Measurements from ENCODE around the gene MAD1L1. TPM values are rescaled to one million over a fixed set of nuclear protein-coding genes. Genes with fewer than 3 reads are reported as not detected.
A peak's percentile ranks its signal among the peaks of the same experiment; 100 is the strongest.

MAD1L1 gene
- total RNA-seq, 1 experiment from 2014 or later, result 43.8 TPM

DNA sequence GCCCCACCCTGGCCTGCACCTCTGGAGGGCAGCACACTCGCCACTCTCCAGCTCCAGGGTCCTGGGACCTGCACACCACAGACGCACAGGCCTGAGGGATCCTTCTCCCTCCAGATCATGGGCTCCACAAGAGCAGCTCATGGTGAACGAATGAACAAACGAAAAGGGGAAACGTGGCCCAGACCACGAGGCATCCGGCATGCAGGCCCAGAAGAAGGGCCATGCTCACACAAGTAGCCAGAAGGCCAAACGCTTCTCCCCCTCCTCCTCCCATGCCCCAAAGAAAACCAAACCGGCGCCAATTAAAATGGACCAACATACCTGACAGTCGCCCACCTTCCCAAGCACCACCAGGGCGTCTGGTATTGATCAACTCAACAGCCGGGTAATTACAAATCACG is 30.4 kb downstream of the MAD1L1 start:
- Mint-ChIP-seq H3K27me3 (ENCODE audit: low read depth) (no peaks in the 10 kb centered on the region), H3K4me3 (no peak overlapping the region), H3K4me1 (no peaks in the 10 kb centered on the region), H3K9me3 (no peaks in the 10 kb centered on the region), H3K36me3 (peaks cover 21% of the 10 kb centered on the region), H3K27ac (peak overlapping the region; percentile 41; the same call in 1 of the 2 replicates)
- CTCF ChIA-PET, result interaction anchor here (0.7 to 1.3 kb wide), 3 partner anchors 49 to 146 kb away, joined by 3 to 4 read pairs (median 4); no protein-coding TSS in a partner anchor
- ATAC-seq (peak; percentile 58), DNase-seq (ENCODE audit: low spot score) (no peak)
- POLR2A ChIA-PET, result interaction anchor here (0.6 kb wide), 1 partner anchor 166 kb away, joined by 4 read pairs; no protein-coding TSS in a partner anchor
- TF ChIP-seq, protein P1, sequence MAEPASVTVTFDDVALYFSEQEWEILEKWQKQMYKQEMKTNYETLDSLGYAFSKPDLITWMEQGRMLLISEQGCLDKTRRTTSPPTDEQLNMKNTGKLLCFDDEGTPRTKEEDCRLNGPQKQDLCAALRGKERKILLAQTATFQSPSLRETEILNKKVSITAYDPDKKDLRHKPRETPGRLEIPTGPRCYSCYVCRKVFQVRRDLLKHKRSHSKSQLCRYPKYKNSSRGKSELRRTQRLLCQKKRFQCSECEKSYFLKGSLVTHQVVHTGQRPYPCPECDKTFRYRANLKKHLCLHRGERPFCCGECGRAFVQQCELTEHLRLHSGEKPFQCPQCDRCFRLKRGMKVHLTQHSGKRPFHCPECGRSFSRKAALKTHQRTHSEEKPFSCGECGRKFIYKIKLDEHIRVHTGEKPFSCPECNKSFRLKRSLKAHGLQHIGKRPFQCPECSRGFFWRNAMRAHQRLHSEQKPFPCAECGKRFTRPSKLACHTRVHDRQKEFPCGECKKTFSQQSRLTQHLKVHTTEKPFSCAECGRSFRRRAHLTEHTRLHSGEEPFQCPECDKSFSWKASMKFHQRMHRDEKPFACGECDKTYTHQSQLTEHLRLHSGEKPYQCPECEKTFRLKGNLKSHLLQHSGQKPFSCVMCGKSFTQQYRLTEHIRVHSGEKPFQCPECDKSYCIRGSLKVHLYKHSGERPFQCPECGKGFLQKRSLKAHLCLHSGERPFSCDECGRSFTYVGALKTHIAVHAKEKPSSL (CRISPR knock-in tag; conservative IDR thresholded peaks at IDR 0.05), result no peak
- TF ChIP-seq CTCF (IDR thresholded peaks at IDR 0.05) (no peak), TCF7 (CRISPR knock-in tag; IDR thresholded peaks at IDR 0.05; ENCODE audit: low read depth) (no peak), ETV6 (CRISPR knock-in tag; IDR thresholded peaks at IDR 0.05) (no peak), NFATC4 (CRISPR knock-in tag; IDR thresholded peaks at IDR 0.05) (no peak), IRF2 (CRISPR knock-in tag; IDR thresholded peaks at IDR 0.05; ENCODE audit: borderline replicate concordance, low read depth) (no peak), JAZF1 (CRISPR knock-in tag; IDR thresholded peaks at IDR 0.05) (no peak), PRRX2 (CRISPR knock-in tag; IDR thresholded peaks at IDR 0.05) (no peak), JUN (CRISPR knock-in tag; IDR thresholded peaks at IDR 0.05) (no peak), NR3C1 (CRISPR knock-in tag; conservative IDR thresholded peaks at IDR 0.05; ENCODE audit: low read depth) (no peak), GABPB1 (CRISPR knock-in tag; IDR thresholded peaks at IDR 0.05) (no peak), GTF2I (CRISPR knock-in tag; conservative IDR thresholded peaks at IDR 0.05) (no peak), ZNF396 (CRISPR knock-in tag; IDR thresholded peaks at IDR 0.05; ENCODE audit: borderline replicate concordance) (no peak), NR2C2 (CRISPR knock-in tag; IDR thresholded peaks at IDR 0.05) (no peak), ESRRA (CRISPR knock-in tag; IDR thresholded peaks at IDR 0.05; ENCODE audit: borderline replicate concordance) (no peak), HMGXB4 (CRISPR knock-in tag; IDR thresholded peaks at IDR 0.05) (no peak)
- TF ChIP-seq, protein P2, sequence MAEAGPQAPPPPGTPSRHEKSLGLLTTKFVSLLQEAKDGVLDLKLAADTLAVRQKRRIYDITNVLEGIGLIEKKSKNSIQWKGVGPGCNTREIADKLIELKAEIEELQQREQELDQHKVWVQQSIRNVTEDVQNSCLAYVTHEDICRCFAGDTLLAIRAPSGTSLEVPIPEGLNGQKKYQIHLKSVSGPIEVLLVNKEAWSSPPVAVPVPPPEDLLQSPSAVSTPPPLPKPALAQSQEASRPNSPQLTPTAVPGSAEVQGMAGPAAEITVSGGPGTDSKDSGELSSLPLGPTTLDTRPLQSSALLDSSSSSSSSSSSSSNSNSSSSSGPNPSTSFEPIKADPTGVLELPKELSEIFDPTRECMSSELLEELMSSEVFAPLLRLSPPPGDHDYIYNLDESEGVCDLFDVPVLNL (CRISPR knock-in tag; IDR thresholded peaks at IDR 0.05; ENCODE audit: borderline replicate concordance, low read depth), result no peak

DNA sequence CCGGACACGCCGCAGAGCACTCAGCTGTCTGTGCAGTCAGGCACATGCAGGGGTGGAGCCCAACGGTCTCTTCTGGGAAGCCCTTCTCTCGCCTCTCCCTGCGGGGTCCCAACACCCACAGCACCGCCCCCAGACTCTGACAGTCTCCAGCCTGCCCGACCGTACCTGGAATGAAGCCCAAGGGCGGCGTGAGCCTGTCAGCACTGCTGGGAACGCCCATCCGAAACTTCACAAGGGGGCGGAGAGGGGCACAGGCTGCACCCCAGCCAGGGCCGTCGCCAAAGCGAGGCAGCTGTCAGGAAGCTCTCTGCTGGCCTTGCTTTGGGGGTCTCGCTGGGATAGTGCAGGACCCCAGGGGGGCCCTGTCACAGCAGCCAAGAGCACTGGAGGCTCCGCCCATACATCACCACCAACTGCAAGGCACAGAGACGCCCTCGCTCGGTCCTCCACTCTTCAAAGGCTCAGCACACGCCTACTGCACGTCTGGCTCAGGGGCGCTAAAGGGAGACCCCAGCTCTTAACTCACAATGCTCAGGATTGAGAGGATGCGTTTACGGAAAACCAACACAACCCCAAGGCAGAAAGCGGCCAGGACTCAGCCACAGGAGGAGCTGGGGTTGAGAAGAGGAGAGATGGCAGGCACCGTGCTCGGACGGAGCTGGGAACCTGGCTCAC is 30.9 kb downstream of the MAD1L1 start:
- ATAC-seq (no peak), DNase-seq (ENCODE audit: low spot score) (no peak)
- Mint-ChIP-seq H3K27me3 (ENCODE audit: low read depth) (no peaks in the 10 kb centered on the region), H3K36me3 (peaks cover 22% of the 10 kb centered on the region), H3K4me1 (no peaks in the 10 kb centered on the region), H3K4me3 (no peak overlapping the region), H3K9me3 (no peaks in the 10 kb centered on the region), H3K27ac (peak overlapping the region; percentile 41; the same call in 1 of the 2 replicates)
- POLR2A ChIA-PET, result interaction anchor here (0.6 kb wide), 1 partner anchor 165 kb away, joined by 4 read pairs; no protein-coding TSS in a partner anchor
- CTCF ChIA-PET, result interaction anchor here (0.7 to 1.3 kb wide), 3 partner anchors 48 to 146 kb away, joined by 3 to 4 read pairs (median 4); no protein-coding TSS in a partner anchor
- TF ChIP-seq, protein P3, sequence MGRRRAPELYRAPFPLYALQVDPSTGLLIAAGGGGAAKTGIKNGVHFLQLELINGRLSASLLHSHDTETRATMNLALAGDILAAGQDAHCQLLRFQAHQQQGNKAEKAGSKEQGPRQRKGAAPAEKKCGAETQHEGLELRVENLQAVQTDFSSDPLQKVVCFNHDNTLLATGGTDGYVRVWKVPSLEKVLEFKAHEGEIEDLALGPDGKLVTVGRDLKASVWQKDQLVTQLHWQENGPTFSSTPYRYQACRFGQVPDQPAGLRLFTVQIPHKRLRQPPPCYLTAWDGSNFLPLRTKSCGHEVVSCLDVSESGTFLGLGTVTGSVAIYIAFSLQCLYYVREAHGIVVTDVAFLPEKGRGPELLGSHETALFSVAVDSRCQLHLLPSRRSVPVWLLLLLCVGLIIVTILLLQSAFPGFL (CRISPR knock-in tag; IDR thresholded peaks at IDR 0.05; ENCODE audit: borderline replicate concordance), result no peak
- TF ChIP-seq SMAD4 (CRISPR knock-in tag; IDR thresholded peaks at IDR 0.05) (no peak), ZNF396 (CRISPR knock-in tag; IDR thresholded peaks at IDR 0.05; ENCODE audit: borderline replicate concordance) (no peak), USF2 (CRISPR knock-in tag; IDR thresholded peaks at IDR 0.05) (no peak), ESRRA (CRISPR knock-in tag; IDR thresholded peaks at IDR 0.05; ENCODE audit: borderline replicate concordance) (no peak), MYBL2 (CRISPR knock-in tag; IDR thresholded peaks at IDR 0.05) (no peak)
- TF ChIP-seq, protein P4, sequence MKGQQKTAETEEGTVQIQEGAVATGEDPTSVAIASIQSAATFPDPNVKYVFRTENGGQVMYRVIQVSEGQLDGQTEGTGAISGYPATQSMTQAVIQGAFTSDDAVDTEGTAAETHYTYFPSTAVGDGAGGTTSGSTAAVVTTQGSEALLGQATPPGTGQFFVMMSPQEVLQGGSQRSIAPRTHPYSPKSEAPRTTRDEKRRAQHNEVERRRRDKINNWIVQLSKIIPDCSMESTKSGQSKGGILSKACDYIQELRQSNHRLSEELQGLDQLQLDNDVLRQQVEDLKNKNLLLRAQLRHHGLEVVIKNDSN (CRISPR knock-in tag; IDR thresholded peaks at IDR 0.05), result no peak
- TF ChIP-seq, protein P5, sequence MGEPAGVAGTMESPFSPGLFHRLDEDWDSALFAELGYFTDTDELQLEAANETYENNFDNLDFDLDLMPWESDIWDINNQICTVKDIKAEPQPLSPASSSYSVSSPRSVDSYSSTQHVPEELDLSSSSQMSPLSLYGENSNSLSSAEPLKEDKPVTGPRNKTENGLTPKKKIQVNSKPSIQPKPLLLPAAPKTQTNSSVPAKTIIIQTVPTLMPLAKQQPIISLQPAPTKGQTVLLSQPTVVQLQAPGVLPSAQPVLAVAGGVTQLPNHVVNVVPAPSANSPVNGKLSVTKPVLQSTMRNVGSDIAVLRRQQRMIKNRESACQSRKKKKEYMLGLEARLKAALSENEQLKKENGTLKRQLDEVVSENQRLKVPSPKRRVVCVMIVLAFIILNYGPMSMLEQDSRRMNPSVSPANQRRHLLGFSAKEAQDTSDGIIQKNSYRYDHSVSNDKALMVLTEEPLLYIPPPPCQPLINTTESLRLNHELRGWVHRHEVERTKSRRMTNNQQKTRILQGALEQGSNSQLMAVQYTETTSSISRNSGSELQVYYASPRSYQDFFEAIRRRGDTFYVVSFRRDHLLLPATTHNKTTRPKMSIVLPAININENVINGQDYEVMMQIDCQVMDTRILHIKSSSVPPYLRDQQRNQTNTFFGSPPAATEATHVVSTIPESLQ (CRISPR knock-in tag; IDR thresholded peaks at IDR 0.05), result no peak
